Stimulated activated CD4-positive, alpha-beta T cell treated with anti-CD3 and anti-CD28 coated beads, Interleukin-1b, Interleukin-23, amount 100 ng/mL, for 24 hours (primary cell): ENCODE data around the gene JAML.

Experiments used
- DNase-seq, 4 experiments: peaks; one replicate each; pipeline ENCODE4 v3.0.0-alpha.2; 2020; ENCODE audit warnings: low read depth in 4 of 4, low spot score in 1 of 4

The JAML gene

GRCh38 chr11:118217575-118217974, 7.2 kb downstream of the JAML start:
- no peak for DNase-seq

GRCh38 chr11:118216621-118217481, 8.0 kb downstream of the JAML start:
- DNase-seq = peak in 1 of 4 experiments; percentile 50

GRCh38 chr11:118215765-118216164, 9.0 kb downstream of the JAML start:
- DNase-seq = no peak

GRCh38 chr11:118215262-118215661, 9.5 kb downstream of the JAML start:
- DNase-seq = no peak

GRCh38 chr11:118214210-118214914, 10.4 kb downstream of the JAML start:
- no peak for DNase-seq

- DNase-seq = no peak
Observed at GRCh38 chr11:118213781-118214180, 11.0 kb downstream of the JAML start.

GRCh38 chr11:118213201-118213600, 11.6 kb downstream of the JAML start:
- DNase-seq = no peak

GRCh38 chr11:118212781-118213191, 12.0 kb downstream of the JAML start:
- DNase-seq = no peak

GRCh38 chr11:118212131-118212725, 12.6 kb downstream of the JAML start:
- DNase-seq = no peak

GRCh38 chr11:118211006-118211405, 13.8 kb downstream of the JAML start:
- DNase-seq = no peak

GRCh38 chr11:118210323-118210722, 14.5 kb downstream of the JAML start:
- no peak for DNase-seq

- DNase-seq = no peak
Observed at GRCh38 chr11:118209033-118209432, 15.8 kb downstream of the JAML start.

GRCh38 chr11:118207079-118207478, 17.7 kb downstream of the JAML start:
- no peak for DNase-seq

GRCh38 chr11:118206391-118207031, 18.3 kb downstream of the JAML start:
- no peak for DNase-seq

- no peak for DNase-seq
Observed at GRCh38 chr11:118205606-118206378, 19.0 kb downstream of the JAML start.

GRCh38 chr11:118202599-118203422, 22.0 kb downstream of the JAML start:
- peak in 1 of 4 experiments; percentile 41 for DNase-seq

- no peak for DNase-seq
Observed at GRCh38 chr11:118201966-118202365, 22.8 kb downstream of the JAML start.

GRCh38 chr11:118200901-118201680, 23.7 kb downstream of the JAML start:
- peak in 1 of 4 experiments; percentile 43 for DNase-seq

- no peak for DNase-seq
Observed at GRCh38 chr11:118200497-118200896, 24.3 kb downstream of the JAML start.
